ENCODE measurements around the gene TBATA. TPM values are rescaled to one million over a fixed set of nuclear protein-coding genes. Genes with fewer than 3 reads are reported as not detected.
A peak's percentile ranks its signal among the peaks of the same experiment; 100 is the strongest.
"Not testable (repeated sequence)": the region's sequence is repeated elsewhere in the genome, so short reads cannot be mapped to it uniquely, and the experiment has no call there.

TBATA gene
- total and polyA plus RNA-seq, 10 donors = 0.45 to 2.9 (median 0.63) TPM; not detected in 2

DNA sequence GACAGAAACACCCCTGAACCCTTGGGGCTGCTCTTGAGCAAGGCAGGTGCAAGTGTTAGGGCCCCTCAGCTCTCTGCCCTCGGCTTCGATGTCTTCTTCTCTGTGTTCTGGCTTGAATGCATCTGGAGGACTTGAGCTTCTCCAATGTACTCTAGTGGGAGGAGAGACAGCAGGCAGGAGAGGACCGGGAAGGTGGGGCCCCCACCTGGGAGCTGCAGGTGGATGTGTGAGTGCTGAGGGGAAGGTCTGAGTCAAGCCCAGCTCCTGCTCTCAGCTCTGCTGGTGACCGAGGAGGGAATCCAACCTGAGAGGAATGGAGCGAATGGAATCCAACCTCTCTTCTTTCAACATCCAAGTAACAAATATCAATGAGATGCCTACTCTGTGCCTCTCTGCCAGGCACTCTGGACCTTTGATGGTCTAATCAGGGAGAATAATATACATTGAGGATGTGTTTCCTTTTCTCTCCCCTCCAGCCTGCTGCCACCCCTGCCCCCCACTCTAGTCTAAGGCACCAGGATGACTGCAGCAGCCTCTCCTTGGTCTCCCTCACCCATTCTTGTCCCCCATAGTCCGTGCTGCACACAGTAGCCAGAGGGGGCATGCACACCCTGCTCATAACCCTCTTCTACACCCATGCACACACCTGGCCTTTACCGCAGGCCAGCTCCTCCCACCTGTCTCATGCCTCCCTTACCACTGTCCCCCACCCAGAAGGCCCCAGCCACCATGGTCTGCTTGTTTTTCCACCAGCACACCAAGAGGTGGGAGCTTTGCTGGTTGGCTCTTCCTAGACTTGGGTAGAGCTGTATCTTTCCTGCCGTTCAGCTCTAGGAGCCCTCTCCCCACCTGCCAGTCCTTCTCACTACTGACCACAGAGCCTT, 13.6 kb downstream of the TBATA start:
- no peak for TF ChIP-seq POLR2AphosphoS5 (IDR thresholded peaks at IDR 0.05)
- TF ChIP-seq POLR2A (IDR thresholded peaks at IDR 0.05) = no peak
- TF ChIP-seq CTCF (IDR thresholded peaks at IDR 0.05 in 8 of 11, conservative IDR thresholded peaks at IDR 0.05 in 3 of 11) = no peak
- Histone ChIP-seq H3K27me3 (replicated peaks in 1 of 7) (no peaks in the 10 kb centered on the region), H3K27ac (no peak overlapping the region), H3K36me3 (no peaks in the 10 kb centered on the region), H3K9me3 (peaks cover 0 to 4% (median under 1%) of the 10 kb centered on the region in 8 donors), H3K4me3 (no peak overlapping the region), H3K4me1 (no peaks in the 10 kb centered on the region)
- WGBS, 5 donors = 83 to 93% (median 89%) methylated on average over 8 of the region's 8 CpGs
- intact Hi-C loops (cut with DNase I; ENCODE audit: low total_unique reads) = no loop called here
- peak; percentile 61 for DNase-seq

DNA sequence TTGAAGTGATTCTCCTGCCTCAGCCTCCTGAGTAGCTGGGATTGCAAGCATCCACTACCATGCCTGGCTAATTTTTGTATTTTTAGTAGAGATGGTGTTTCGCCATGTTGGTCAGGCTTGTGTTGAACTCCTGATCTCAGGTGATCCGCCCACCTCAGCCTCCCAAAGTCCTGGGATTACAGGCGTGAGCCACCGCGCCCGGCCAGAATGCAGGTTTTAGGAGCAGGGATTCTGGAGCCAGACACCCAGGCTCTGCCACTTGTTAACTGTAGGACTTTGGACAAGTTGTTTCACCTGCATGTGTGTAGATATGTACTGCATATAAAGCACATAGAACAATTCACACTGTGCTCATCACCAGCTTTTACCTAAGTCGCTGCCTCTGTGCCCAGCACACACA, 14.7 kb downstream of the TBATA start:
- DNase-seq; H3K27ac ChIP-seq; H3K4me1 ChIP-seq; intact Hi-C loops (cut with DNase I; ENCODE audit: low total_unique reads); H3K27me3 ChIP-seq (replicated peaks in 1 of 7); H3K4me3 ChIP-seq; H3K36me3 ChIP-seq: not testable (repeated sequence)
- H3K9me3 ChIP-seq = peaks cover 0 to 14% (median 10%) of the 10 kb centered on the region in 8 donors
- WGBS, 5 donors = 94 to 98% (median 96%) methylated on average over 7 of the region's 7 CpGs

DNA sequence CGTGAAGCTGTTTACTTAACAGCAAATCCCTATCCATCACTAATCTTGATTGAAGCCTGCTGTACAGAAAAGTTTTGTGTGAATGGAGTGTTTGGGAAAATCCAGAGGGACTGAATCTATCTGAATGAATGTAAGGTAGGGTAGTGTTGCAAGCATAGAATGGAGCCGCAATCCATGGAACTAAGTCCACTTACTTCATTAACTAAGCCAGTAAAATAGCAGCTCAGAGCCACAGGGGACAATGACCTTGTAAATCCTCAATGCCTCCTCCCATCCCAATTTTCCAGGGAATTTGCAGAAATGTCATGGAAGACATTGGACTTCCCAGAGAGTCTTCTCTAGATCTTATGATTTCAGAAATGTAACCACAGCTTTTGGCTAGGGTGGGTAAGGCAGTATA, 15.2 kb downstream of the TBATA start:
- Histone ChIP-seq H3K27me3 (replicated peaks in 1 of 7) (no peaks in the 10 kb centered on the region), H3K4me1 (no peaks in the 10 kb centered on the region), H3K4me3 (no peak overlapping the region), H3K36me3 (no peaks in the 10 kb centered on the region), H3K27ac (no peak overlapping the region), H3K9me3 (peaks cover 0 to 15% (median 12%) of the 10 kb centered on the region in 8 donors)
- intact Hi-C loops (cut with DNase I; ENCODE audit: low total_unique reads) = no loop called here
- WGBS, 5 donors = 83 to 97% (median 91%) methylated on average over 2 of the region's 2 CpGs
- DNase-seq = no peak
- TF ChIP-seq POLR2A (IDR thresholded peaks at IDR 0.05) = no peak
- TF ChIP-seq POLR2AphosphoS5 (IDR thresholded peaks at IDR 0.05) = no peak
- TF ChIP-seq CTCF (IDR thresholded peaks at IDR 0.05 in 8 of 11, conservative IDR thresholded peaks at IDR 0.05 in 3 of 11) = no peak

GRCh38 chr10:70769121-70769520, 16.1 kb downstream of the TBATA start:
- H3K4me3 ChIP-seq = no peak overlapping the region
- intact Hi-C loops (cut with DNase I; ENCODE audit: low total_unique reads) = no loop called here
- DNase-seq = no peak
- no peak overlapping the region for H3K27ac ChIP-seq
- H3K4me1 ChIP-seq = no peaks in the 10 kb centered on the region
- TF ChIP-seq POLR2AphosphoS5 (IDR thresholded peaks at IDR 0.05) = no peak
- no peak for TF ChIP-seq POLR2A (IDR thresholded peaks at IDR 0.05)
- no peak for TF ChIP-seq CTCF (IDR thresholded peaks at IDR 0.05 in 8 of 11, conservative IDR thresholded peaks at IDR 0.05 in 3 of 11)
- no peaks in the 10 kb centered on the region for H3K36me3 ChIP-seq
- H3K9me3 ChIP-seq = peaks cover 0 to 15% (median 12%) of the 10 kb centered on the region in 8 donors
- H3K27me3 ChIP-seq (replicated peaks in 1 of 7) = no peaks in the 10 kb centered on the region
- WGBS, 5 donors = 73 to 96% (median 84%) methylated on average over 4 of the region's 4 CpGs

- H3K36me3 ChIP-seq; DNase-seq; H3K4me3 ChIP-seq; intact Hi-C loops (cut with DNase I; ENCODE audit: low total_unique reads); H3K4me1 ChIP-seq; H3K27ac ChIP-seq; H3K27me3 ChIP-seq (replicated peaks in 1 of 7): not testable (repeated sequence)
- H3K9me3 ChIP-seq = peaks cover 0 to 15% (median 12%) of the 10 kb centered on the region in 8 donors
- 76 to 89% (median 78%) methylated on average over 6 of the region's 6 CpGs for WGBS, 5 donors
Measured at GRCh38 chr10:70768026-70768685, 17.0 kb downstream of the TBATA start.

All from spleen (tissue), 11 donors.